Activated CD4-positive, alpha-beta T cell treated with anti-CD3 and anti-CD28 coated beads, Interleukin-2, amount 50 U/mL, for 4 hours (primary cell): ENCODE results near the gene TBX15.

ENCODE experiments used
- DNase-seq, 2 experiments: peaks; one replicate each; pipeline ENCODE4 v3.0.0-alpha.2; 2020

The TBX15 gene

DNA sequence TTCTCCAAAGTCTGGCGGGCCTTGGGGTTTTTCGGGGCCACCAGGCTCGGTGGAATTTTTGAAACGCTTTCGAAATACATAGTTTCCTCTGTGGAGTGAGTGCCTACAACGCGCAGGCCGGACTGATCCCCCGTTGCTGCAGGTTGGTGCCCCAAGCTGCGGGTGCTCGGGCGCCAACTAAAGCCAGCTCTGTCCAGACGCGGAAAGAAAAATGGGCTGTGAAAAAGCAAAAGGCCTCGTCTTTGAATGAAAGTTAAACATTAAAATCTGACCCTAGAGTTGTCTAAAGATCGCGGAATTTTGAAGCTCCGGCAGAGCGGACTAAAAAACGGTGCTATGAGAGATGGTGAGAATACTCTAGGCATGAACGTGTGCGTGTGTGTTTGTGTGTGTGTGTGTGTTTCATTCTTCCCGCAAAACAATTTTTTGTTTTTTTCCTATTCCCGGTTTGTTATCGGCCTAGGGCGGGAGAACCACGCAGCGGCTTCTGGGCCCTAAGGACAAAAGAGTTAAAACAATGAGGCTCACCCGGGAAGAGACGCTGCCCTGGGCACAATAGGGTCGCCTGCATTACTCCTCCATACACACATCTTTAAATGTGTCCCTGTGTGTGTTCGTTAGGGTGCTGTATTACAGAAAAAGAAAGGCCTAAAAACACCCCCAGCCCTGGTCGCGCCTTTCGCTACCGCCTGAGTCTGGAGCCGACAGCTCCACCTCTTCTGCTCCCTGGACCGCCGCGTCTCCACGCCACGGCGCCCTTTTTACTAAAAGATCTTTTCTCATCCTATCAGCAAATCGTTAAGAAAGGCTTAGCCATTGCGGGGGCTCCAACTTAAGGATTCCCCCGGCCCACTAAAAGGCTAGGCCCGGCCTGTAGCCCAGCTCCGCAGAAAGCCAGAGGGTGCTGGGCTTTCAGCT is 3.2 kb downstream of the TBX15 start:
- no peak for DNase-seq

GRCh38 chr1:118984086-118984721 is 3.9 kb downstream of the TBX15 start:
- no peak for DNase-seq

GRCh38 chr1:118983558-118984041 is 4.5 kb downstream of the TBX15 start:
- no peak for DNase-seq

- DNase-seq = no peak
Observed at GRCh38 chr1:118982821-118983557, 5.2 kb downstream of the TBX15 start.

GRCh38 chr1:118982266-118982665 is 5.9 kb downstream of the TBX15 start:
- DNase-seq = no peak

DNA sequence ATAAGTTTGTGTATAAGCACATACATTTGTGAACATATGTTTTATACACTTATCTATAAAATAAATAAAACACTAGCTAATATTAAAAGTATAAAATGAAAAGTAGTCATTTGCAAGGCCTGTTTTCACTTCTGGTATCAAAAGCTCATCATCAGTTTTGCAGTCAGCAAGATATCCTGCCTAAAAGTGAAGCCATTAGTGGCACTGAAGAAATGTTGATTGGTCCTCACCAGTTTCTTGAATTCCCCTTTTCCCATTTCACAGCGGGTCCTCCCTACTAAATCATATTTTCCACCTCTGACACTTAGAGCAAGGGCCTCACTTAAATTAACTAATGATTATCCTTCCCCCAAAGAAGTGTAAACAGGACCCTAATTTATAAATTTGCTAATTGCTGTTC is 6.7 kb downstream of the TBX15 start:
- DNase-seq = no peak

GRCh38 chr1:118979754-118980575 is 8.2 kb downstream of the TBX15 start:
- DNase-seq = no peak

DNA sequence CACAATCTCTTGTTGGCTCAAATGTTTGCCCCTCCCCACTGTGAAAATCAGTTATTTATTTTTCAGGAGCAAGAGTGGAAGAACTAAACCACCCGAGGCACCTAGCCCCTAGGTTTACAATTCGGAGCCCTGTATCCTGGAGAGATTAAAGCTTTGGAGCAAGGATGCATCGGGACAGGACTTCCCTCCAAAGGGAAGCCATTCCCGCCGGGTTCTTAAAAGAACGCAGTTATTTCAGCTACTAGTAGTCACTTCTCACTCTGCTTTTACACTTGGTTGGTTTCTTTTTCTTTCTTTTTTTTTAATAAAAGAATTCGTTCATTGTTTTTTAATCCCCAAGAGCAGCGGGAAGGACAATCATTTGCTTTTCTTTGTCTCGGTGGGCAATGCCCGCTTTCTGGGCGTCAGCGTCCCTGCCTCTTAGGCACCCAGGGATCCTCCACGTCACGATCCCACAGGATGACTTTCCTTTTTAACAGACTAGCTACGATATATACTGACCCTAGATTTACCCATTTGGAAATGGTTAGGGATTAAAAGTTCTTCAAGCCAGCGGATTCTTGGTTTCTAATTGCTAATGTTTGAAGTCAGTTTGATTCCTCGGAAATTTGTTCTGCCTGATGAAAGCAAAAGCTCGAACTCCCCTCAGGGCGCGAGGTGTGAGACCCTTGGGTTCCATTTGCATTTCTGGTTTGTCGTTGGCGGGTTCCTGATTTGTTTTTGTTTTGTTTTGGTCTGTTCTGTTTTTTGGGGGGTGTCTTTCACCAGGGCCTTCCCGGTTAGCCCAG is 9.0 kb downstream of the TBX15 start:
- no peak for DNase-seq

GRCh38 chr1:118977600-118977999 is 10.5 kb downstream of the TBX15 start:
- no peak for DNase-seq

GRCh38 chr1:118974661-118975060 is 13.5 kb downstream of the TBX15 start:
- no peak for DNase-seq

DNA sequence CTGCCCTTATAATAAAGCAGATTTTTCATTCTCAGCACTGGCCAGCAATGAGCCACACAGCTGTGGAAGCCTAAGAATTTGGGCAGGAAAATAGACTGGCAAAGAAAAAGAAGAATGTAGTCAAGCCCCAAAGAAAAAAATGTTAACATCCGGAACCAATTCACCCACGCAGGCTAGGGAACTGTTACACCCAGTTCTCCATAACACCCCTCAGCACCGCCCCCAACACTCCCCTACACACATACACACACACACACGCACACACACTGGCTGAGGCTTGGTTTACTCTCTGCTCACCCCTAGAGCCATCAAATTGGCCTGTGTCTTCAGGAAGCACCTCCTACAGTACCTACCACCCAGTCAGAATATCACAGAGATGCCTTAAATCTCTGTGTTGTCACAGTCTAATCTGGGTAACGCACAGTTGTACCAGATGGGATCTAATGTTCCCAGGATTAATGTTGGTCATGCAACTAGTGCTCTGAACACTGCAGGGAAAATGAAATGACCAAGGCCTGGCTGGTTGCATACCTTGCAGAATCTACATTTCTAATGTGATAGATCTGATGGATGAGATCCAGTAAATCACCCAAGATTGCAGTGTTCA is 14.5 kb downstream of the TBX15 start:
- no peak for DNase-seq

- DNase-seq = no peak
Observed at GRCh38 chr1:118973032-118973431, 15.1 kb downstream of the TBX15 start.

DNA sequence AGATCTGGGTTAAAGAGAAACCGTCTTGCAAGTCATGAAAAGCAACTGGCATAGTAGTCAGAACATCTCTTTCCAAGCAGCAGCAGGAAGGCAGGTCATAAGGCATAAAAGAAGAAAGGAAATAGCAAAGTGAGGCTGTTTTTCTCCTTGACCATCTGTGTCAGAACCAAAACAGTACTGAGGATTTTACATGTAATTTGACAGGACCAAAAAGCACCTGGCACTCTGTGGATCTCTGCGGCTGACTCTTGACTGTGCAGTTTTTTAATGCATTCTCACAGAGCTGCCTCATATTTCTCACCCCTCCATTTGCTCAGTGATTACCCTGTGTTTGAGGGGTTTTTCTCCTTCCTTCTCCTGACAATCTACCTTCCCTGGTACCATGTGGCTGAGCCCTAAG is 17.7 kb downstream of the TBX15 start:
- DNase-seq = no peak

DNA sequence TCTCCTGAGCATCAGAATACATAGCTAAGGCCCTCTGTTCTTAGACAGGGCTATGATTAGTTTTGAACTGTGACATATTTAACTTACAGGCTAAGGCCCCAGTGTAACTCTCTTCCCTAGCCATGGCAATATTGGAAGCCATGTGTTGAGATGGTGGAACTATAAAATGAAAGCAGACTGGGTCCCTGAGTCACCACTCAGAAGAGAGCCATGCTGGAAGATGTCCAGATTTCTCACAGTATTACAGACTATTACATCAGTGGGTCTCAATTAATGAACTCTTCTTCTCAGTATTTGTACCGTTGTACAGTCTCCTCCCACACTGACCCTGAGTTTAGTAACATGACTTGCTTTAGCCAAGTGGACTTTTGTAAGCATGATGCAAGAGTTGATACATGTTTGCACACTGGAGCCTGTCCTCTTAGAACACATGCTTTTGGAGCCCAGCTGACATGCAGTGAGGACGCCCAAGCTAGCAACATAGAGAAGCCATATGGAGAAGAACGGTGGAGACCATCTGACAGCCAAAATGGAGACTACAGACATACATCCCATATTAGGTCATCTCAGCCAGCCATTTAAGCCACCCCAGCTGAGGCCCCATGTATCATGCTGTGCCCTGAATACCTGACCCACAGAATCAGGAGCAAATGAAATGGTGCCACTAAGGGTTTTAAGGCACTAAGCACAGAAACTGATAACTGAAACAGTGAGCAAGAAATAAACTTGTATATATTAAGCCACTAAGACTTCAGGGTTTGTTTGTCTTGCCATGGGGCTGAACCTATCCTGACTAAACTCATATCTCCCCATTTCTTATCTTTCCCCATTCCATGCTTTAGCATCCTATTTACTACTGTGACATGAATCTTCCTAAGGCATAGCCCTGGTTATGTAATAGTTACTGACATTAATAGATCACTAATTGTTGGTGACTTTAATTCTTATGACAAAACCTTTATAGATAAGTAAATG is 24.4 kb downstream of the TBX15 start:
- no peak for DNase-seq

DNA sequence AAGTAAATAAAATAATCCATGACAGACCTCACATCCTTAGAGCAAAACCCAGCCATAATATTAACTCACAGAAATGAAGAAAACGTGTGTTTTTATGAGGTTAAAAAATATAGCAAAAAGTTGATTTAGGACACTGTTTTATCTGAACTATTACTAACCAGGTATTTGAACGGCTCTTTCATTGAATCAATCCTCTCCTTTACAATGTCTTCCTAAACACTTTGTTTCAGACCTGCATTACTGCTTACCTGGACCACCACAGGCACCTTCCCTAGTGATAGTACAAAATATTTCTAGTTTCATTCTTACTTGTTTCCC is 25.0 kb downstream of the TBX15 start:
- DNase-seq = no peak

DNA sequence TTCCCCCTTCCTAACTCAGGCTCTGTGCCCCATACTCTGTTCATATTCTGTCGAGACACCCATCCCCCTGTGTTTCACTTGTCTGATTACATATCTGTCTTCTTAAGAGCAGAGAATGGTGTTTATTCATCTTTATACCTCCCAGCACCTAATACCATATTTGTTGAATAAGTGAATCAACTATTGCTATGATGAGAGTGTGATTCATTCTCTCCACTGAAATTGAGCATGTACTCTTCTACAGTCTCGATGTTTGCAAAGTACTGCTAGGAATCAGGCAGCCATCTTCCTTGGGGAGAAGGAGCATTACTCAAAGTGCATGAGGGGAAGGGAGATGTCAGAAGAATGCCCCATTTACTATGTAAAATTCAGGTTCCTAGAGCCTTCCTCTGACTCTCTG is 27.0 kb downstream of the TBX15 start:
- DNase-seq = no peak

DNA sequence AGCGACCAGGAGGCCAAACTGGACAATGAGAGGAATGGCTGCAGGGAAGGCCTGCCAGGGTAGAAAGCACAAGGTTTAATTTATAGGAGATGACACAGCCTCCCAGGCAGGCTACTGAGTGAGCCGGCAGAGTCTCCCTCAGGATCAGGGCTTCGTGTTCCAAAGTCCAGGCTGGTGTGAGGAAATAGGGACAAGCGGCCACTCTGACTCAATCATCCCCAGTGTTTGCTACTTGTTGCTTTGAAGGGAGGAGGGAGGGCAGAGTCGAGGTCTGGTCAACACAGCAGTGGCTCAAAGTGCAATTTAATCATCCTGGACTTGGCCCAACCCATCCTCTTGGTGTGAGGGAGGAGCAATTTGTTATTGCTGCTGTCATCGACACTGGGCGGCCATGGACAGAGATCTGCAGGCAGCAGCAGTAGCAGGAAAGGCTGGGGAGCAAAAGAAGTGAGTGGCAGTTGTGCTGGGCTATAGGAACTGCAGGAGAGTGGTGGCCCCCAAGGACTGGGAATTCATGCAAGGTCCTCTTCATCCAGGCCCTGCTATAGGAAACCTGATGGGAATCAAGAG is 27.5 kb downstream of the TBX15 start:
- no peak for DNase-seq

DNA sequence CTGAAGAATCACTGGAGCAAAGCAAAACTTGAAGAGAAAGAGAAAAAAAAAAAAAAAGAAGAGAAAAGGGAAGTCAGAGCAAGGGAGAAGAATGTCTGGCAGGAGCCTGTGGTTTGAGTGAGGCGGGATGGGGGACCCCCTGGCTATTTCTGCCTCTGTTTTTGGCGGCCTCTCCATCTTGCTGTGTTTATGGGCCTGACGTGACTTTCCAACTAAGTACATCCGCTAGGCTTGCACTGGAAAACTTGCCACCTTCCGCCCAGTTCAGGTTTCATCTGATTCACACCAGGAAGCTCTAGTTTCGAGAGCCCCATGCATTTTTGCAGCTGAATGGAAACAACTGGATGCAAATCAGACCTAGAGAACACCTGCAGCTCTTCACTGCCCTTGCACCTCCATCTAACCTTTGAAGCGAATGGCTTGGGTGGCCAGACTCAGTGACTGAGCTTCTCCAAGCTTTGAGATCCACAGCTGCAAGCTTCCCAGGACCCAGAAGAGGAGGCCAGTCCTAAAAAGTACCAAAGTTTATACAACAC is 28.0 kb downstream of the TBX15 start:
- no peak for DNase-seq

DNA sequence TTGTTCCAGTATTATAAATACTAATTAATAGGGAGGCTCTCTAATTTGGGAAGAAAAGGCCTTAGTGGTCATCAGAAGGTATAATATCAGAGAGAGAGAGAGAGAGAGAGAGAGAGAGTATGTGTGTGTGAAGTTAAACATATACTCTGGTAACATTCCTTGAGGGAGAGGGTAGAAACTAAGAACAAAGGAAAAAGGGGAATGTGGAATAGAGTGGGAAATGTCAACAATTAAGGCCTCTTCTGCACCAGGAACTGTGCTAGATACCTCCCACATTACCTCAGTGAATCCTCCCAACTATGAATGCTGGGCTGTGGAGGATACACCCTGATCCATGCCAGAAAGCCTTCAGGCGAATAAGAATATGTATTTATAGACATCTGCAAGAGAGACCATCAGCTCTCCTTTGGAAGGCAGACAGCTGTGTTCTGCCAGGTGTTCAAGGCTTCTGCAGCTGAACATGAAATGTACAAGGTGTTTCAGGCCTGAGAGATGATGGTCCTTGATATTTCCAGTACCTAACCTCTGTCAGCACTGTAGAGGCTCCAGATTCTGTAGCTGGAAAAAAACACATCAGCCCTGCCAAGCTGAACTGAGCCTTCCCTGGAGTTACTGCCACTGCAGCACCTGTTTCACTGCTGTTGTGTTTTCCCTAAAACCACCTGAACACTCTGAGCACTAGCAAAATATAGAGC is 29.1 kb downstream of the TBX15 start:
- DNase-seq = no peak
